Nephron progenitor cell (in vitro differentiated cells): ENCODE results near the gene SLC33A1.

ENCODE experiments used
- DNase-seq: peaks from one replicate; pipeline ENCODE4 v3.0.0; 2021
- H3K27ac Mint-ChIP-seq: 2 replicates; pipeline ENCODE4 v1.8.0; 2021; ENCODE audit warnings: mild to moderate bottlenecking, moderate library complexity, mixed read lengths
- H3K27me3 Mint-ChIP-seq: 2 replicates; pipeline ENCODE4 v1.8.0; 2021; ENCODE audit warnings: mild to moderate bottlenecking, low read depth, mixed read lengths; ENCODE audit not compliant: poor library complexity
- H3K36me3 Mint-ChIP-seq: 2 replicates; pipeline ENCODE4 v1.8.0; 2021; ENCODE audit warnings: low read depth, mixed read lengths
- H3K4me1 Mint-ChIP-seq: 2 replicates; pipeline ENCODE4 v1.8.0; 2021; ENCODE audit warnings: mixed read lengths
- H3K4me3 Mint-ChIP-seq: 2 replicates; pipeline ENCODE4 v1.8.0; 2021; ENCODE audit warnings: mild to moderate bottlenecking, moderate library complexity, mixed read lengths
- H3K9me3 Mint-ChIP-seq: 2 replicates; pipeline ENCODE4 v1.8.0; 2021; ENCODE audit warnings: mild to moderate bottlenecking, moderate library complexity, mixed read lengths
- CTCF ChIP-seq: fragments of 200-600 bp; sonication (generic); IDR thresholded peaks from 2 replicates; pipeline ENCODE4 v1.5.0; 2021; ENCODE audit warnings: antibody characterized with exemption

Gene SLC33A1

DNA sequence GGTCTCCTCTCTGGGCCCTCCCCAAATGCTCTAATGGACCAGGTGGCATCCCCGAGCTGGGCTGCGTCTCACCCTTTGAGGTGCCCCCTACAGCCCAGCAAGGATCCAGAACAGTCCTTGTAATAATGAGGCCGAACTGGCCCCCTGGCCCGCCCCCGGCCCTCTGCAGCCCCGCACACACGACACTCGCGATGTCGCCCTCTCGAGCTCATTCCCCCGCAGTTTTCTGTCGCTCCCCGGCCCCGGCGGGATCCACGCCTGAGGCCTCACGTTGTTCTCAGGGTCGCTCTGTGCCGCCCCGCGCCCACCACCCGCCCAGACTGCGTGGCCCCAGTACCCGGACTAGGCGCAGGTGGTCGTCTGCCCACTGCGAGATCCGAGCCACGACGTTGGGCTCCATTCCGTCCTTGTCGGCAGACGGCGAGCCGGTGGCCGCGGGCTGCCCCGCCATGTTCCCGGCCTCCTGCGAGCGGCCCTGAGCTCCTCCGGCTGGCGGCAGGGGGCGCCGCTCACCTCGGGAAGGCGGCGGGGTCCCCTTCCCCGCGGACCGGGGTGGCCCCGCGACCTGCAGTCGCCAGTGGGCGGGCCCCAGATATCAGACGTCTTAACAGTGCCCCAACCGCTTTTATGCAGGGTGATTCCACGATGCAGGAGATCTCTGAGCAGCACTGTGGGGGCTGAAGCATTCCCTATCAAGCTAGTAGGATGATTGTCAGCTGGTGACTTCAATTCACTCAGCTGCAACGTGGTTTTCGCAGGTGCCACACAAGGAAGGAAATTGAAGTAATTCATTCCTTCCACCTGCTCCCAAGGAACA is 48.2 kb downstream of the SLC33A1 start, which contains the start of gene C3orf33:
C3orf33 (minus strand) TSS at position 477 of the 817 bp plus-strand sequence; CDS start at position 451, 26 bp downstream.
- peak; percentile 79 for DNase-seq
- peaks cover 36% of the 10 kb centered on the region for H3K36me3 Mint-ChIP-seq
- peak; percentile 79 for TF ChIP-seq CTCF
- peaks cover 14% of the 10 kb centered on the region for H3K27me3 Mint-ChIP-seq
- peaks cover 13% of the 10 kb centered on the region for H3K4me1 Mint-ChIP-seq
- peak within 1 kb of the TSS; percentile 13 for H3K27ac Mint-ChIP-seq
- no peaks in the 10 kb centered on the region for H3K9me3 Mint-ChIP-seq
- H3K4me3 Mint-ChIP-seq = peak within 1 kb of the TSS; percentile 88

GRCh38 chr3:155805204-155805801 is 48.9 kb downstream of the SLC33A1 start:
- no peak overlapping the region for H3K27ac Mint-ChIP-seq
- TF ChIP-seq CTCF = no peak
- H3K36me3 Mint-ChIP-seq = peaks cover 43% of the 10 kb centered on the region
- no peaks in the 10 kb centered on the region for H3K9me3 Mint-ChIP-seq
- peaks cover 13% of the 10 kb centered on the region for H3K4me1 Mint-ChIP-seq
- H3K4me3 Mint-ChIP-seq = peak overlapping the region; percentile 88
- peaks cover 14% of the 10 kb centered on the region for H3K27me3 Mint-ChIP-seq
- DNase-seq = peak; percentile 13

GRCh38 chr3:155804323-155804722 is 49.9 kb downstream of the SLC33A1 start:
- Mint-ChIP-seq H3K9me3 (no peaks in the 10 kb centered on the region), H3K4me1 (peaks cover 13% of the 10 kb centered on the region), H3K4me3 (peak overlapping the region; percentile 88), H3K36me3 (peaks cover 53% of the 10 kb centered on the region), H3K27me3 (peaks cover 14% of the 10 kb centered on the region), H3K27ac (no peak overlapping the region)
- no peak for DNase-seq
- TF ChIP-seq CTCF = no peak

- DNase-seq = no peak
- no peak overlapping the region for H3K4me3 Mint-ChIP-seq
- TF ChIP-seq CTCF = no peak
- H3K27ac Mint-ChIP-seq = no peak overlapping the region
- H3K9me3 Mint-ChIP-seq = peaks cover 51% of the 10 kb centered on the region
- H3K4me1 Mint-ChIP-seq = peaks cover 4% of the 10 kb centered on the region
- H3K27me3 Mint-ChIP-seq = peaks cover 6% of the 10 kb centered on the region
- H3K36me3 Mint-ChIP-seq = peaks cover 83% of the 10 kb centered on the region
These were observed 61.7 kb downstream of the SLC33A1 start for GRCh38 chr3:155792532-155792931.

- no peak for DNase-seq
- Mint-ChIP-seq H3K36me3 (peaks cover 70% of the 10 kb centered on the region), H3K9me3 (peaks cover 38% of the 10 kb centered on the region), H3K4me3 (no peak overlapping the region), H3K27ac (no peak overlapping the region), H3K4me1 (peaks cover 4% of the 10 kb centered on the region), H3K27me3 (peaks cover 6% of the 10 kb centered on the region)
- no peak for TF ChIP-seq CTCF
These were observed 63.0 kb downstream of the SLC33A1 start for GRCh38 chr3:155791190-155791589.
